OCI-LY7 (cell line): Measurements from ENCODE around the gene RIC3.

Source experiments
- CTCF ChIP-seq: fragments of 200-600 bp; sonication (generic); conservative IDR thresholded peaks from 2 replicates; pipeline ENCODE4 v1.5.1; 2014; ENCODE audit warnings: mild to moderate bottlenecking, antibody characterized with exemption, low read length, moderate library complexity, mixed read lengths
- EZH2phosphoT487 ChIP-seq: fragments of 200-600 bp; sonication (generic); IDR thresholded peaks from 2 replicates; pipeline ENCODE4 v1.6.1; 2018; ENCODE audit warnings: low read depth, borderline replicate concordance, mild to moderate bottlenecking, mixed run types, antibody characterized with exemption, low read length, moderate library complexity, mixed read lengths

GRCh38 chr11:8075119-8075726 lies 93.6 kb downstream of the RIC3 start:
- TF ChIP-seq CTCF (no peak), EZH2phosphoT487 (no peak)
